Neural crest cell (in vitro differentiated cells): Measurements from ENCODE around the gene TEX54. TPM values are rescaled to one million over a fixed set of nuclear protein-coding genes. Genes with fewer than 3 reads are reported as not detected.
"Not testable (repeated sequence)": the region's sequence is repeated elsewhere in the genome, so short reads cannot be mapped to it uniquely, and the experiment has no call there.

ENCODE experiments used
- DNase-seq: peaks from one replicate; pipeline ENCODE4 v3.0.0; 2021; ENCODE audit warnings: low read depth, mixed read lengths, low spot score
- H3K27ac Mint-ChIP-seq: one replicate; pipeline ENCODE4 v1.8.0; 2021; ENCODE audit warnings: mild to moderate bottlenecking, mixed read lengths; ENCODE audit not compliant: unreplicated experiment
- H3K27me3 Mint-ChIP-seq: 2 replicates; pipeline ENCODE4 v1.8.0; 2021; ENCODE audit warnings: low read depth, mild to moderate bottlenecking, mixed read lengths
- H3K36me3 Mint-ChIP-seq: 2 replicates; pipeline ENCODE4 v1.8.0; 2021; ENCODE audit warnings: low read depth, mild to moderate bottlenecking, mixed read lengths
- H3K4me1 Mint-ChIP-seq: 2 replicates; pipeline ENCODE4 v1.8.0; 2021; ENCODE audit warnings: mixed read lengths
- H3K4me3 Mint-ChIP-seq: one replicate; pipeline ENCODE4 v1.8.0; 2021; ENCODE audit warnings: mild to moderate bottlenecking, mixed read lengths
- H3K9me3 Mint-ChIP-seq: 2 replicates; pipeline ENCODE4 v1.8.0; 2021; ENCODE audit warnings: mixed read lengths
- total RNA-seq: library from RNA; stranded (reverse); gene quantifications from 2 replicates; pipeline ENCODE4 v1.2.1, GENCODE V29; 2021
- TF ChIP-seq, protein P1 (sequence below): fragments of 200-600 bp; sonication (generic); conservative IDR thresholded peaks from 2 replicates; pipeline ENCODE4 v1.5.0; 2021; ENCODE audit warnings: antibody characterized with exemption, mild to moderate bottlenecking

Gene TEX54
- total RNA-seq, 1 donor from 2014 or later = not detected

DNA sequence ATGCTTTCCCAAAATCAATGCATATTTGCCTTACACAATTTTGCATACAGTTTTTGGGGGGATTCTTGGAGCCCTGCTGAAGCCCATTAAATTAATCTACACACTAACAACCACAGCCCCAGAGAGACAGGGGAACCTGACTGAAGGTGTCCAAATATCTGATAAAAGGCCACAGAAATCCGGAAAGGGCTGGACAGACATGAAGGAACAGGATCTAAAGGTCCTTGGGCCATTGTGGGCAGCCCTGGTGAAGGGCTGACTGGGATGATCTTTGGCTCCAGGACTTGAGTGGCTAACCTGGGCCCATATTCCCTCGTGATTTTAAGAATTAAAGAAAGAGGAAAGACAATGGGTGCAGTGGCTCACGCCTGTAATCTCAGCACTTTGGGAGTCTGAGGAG, 13.5 kb upstream of the TEX54 start:
- TF ChIP-seq, protein P1, sequence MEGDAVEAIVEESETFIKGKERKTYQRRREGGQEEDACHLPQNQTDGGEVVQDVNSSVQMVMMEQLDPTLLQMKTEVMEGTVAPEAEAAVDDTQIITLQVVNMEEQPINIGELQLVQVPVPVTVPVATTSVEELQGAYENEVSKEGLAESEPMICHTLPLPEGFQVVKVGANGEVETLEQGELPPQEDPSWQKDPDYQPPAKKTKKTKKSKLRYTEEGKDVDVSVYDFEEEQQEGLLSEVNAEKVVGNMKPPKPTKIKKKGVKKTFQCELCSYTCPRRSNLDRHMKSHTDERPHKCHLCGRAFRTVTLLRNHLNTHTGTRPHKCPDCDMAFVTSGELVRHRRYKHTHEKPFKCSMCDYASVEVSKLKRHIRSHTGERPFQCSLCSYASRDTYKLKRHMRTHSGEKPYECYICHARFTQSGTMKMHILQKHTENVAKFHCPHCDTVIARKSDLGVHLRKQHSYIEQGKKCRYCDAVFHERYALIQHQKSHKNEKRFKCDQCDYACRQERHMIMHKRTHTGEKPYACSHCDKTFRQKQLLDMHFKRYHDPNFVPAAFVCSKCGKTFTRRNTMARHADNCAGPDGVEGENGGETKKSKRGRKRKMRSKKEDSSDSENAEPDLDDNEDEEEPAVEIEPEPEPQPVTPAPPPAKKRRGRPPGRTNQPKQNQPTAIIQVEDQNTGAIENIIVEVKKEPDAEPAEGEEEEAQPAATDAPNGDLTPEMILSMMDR = no peak
- no peak for DNase-seq
- no peak overlapping the region for H3K27ac Mint-ChIP-seq
- H3K9me3 Mint-ChIP-seq = peaks cover 3% of the 10 kb centered on the region
- peaks cover 20% of the 10 kb centered on the region for H3K27me3 Mint-ChIP-seq
- peaks cover 10% of the 10 kb centered on the region for H3K4me1 Mint-ChIP-seq
- no peaks in the 10 kb centered on the region for H3K36me3 Mint-ChIP-seq
- peak overlapping the region; percentile 8 for H3K4me3 Mint-ChIP-seq

DNA sequence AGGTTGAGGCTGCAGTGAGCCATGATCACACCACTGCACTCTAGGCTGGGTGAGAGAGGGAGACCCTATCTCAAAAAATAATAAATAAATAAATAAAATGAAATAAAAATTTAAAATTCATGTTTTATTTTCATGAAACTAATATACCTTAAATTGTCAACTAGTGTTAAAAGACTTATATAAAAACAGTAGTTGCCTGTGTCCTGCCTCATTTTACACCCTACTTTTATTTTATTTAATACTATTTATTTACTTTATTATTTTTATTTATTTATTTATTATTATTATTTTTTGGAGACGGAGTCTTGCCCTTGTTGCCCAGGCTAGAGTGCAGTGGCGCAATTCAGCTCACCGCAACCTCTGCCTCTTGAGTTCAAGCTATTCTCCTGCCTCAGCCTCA, 11.5 kb upstream of the TEX54 start:
- no peaks in the 10 kb centered on the region for H3K36me3 Mint-ChIP-seq

DNA sequence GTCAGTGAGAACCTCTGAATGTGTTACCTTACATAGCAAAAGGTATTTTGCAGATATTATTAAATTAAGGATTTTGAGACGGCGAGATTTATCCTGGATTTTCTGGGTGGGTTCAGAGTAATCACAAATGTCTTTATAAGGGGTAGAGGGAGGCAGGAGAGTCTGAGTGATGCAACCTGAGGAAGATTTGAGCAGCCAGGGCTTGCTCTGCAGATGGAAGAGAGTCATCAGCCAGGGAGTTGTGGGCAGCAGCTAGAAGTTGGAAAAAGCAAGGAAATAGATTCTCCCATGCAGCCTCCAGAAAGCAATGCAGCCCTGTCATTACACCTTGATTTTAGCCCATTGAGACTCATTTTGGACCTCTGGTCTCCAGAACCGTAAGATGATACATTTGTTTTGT, 10.8 kb upstream of the TEX54 start:
- Mint-ChIP-seq H3K4me1 (peaks cover 23% of the 10 kb centered on the region), H3K36me3 (no peaks in the 10 kb centered on the region), H3K4me3 (peak overlapping the region; percentile 8), H3K27me3 (peaks cover 16% of the 10 kb centered on the region), H3K27ac (no peak overlapping the region), H3K9me3 (peaks cover 3% of the 10 kb centered on the region)
- TF ChIP-seq, protein P1 = no peak
- DNase-seq = no peak

More for the DNA sequence above, 11.5 kb upstream of the TEX54 start:
- Mint-ChIP-seq H3K4me3 (no peak overlapping the region), H3K9me3 (peaks cover 3% of the 10 kb centered on the region), H3K27me3 (peaks cover 16% of the 10 kb centered on the region), H3K27ac (no peak overlapping the region), H3K4me1 (peaks cover 21% of the 10 kb centered on the region)
- TF ChIP-seq, protein P1 = no peak
- DNase-seq = no peak

DNA sequence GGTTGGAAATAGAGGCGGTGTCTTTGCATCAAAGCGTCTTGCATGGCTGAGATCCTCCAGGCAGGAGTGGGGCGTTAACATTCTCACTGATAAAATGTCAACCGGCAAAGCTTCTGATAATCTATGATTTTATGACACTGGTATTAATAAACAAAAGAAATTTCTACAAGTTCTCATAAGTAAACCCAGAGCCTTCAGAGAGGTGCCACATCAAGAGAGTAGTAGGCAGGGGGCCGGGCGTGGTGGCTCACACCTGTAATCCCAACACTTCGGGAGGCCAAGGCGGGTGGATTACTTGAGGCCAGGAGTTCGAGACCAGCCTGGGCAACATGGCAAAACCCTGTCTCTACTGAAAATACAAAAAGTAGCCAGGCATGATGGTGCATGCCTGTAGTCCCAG, 10.2 kb upstream of the TEX54 start:
- Mint-ChIP-seq H3K4me1 (peaks cover 23% of the 10 kb centered on the region), H3K27me3 (peaks cover 12% of the 10 kb centered on the region)
- DNase-seq, H3K9me3 Mint-ChIP-seq, H3K36me3 Mint-ChIP-seq, H3K27ac Mint-ChIP-seq, H3K4me3 Mint-ChIP-seq: not testable (repeated sequence)

DNA sequence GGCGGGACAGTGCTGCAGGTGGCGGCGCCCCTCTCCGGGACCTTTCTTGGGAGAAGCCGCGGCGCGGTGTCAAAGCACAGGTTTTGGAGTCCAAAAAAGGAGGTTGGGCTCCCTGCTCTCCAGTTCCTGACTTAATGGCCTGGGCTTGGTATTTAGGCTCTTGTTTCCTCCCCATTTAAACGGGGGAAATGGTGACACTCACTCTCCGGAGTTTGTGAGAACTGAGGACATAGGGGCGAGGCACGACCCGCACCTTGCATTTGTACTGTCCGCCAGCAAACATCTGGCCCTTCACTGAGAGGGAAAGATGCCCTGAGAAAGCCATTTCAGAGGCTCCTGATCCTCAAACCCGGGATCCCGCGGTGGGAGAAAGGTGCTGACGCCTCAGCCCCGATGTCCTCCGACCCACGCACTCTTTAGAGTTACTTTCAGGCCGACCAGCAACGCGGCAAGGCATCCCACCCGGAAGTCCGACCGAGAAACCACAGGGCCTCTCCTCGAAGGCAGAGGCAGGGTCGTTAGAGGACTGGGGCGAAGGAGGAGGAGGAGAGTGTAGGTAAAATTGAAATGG, 9.6 kb upstream of the TEX54 start:
- Mint-ChIP-seq H3K4me1 (peaks cover 27% of the 10 kb centered on the region), H3K27me3 (peaks cover 9% of the 10 kb centered on the region), H3K4me3 (no peak overlapping the region), H3K36me3 (no peaks in the 10 kb centered on the region), H3K9me3 (no peaks in the 10 kb centered on the region), H3K27ac (no peak overlapping the region)
- no peak for DNase-seq
- TF ChIP-seq, protein P1 = no peak

DNA sequence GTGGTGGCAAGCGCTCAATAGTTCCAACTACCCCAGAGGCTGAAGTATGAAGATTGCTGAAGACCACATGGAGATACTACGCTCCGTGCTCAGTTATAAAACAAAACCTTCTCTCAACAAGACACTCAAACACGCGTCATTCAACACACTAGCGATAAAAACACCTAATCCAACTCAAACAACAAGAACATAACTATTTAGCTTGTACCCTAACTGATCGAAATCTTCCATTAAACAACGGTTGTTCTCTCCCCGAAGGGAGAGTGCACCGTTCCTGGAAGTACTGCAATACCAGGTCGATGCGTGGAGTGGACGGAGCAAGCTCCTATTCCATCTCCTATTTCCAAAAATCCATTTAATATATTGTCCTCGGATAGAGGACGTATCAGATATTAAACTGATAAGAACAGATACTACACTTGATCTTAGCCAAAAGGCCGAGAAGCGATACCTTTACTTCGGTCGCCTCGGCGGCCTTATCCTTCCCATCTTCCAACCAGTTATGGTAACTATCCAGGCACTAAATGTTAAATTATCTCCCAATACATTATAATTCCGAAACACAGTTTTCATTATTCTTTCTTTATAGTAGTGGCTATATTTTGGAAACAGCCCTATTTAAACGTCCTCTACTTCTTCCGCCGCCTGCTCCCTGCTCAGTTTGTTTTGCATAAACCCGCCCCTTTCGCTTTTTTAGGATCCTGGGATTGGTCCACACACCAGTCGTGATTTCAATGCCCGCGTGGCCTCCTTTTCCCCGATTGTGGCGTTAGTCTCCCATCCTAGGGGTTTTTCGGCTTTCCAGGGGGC, 8.9 kb upstream of the TEX54 start:
- TF ChIP-seq, protein P1 = no peak
- Mint-ChIP-seq H3K9me3 (no peaks in the 10 kb centered on the region), H3K27ac (no peak overlapping the region), H3K4me1 (peaks cover 27% of the 10 kb centered on the region), H3K27me3 (peaks cover 6% of the 10 kb centered on the region), H3K36me3 (no peaks in the 10 kb centered on the region), H3K4me3 (no peak overlapping the region)
- peak; percentile 79 for DNase-seq

DNA sequence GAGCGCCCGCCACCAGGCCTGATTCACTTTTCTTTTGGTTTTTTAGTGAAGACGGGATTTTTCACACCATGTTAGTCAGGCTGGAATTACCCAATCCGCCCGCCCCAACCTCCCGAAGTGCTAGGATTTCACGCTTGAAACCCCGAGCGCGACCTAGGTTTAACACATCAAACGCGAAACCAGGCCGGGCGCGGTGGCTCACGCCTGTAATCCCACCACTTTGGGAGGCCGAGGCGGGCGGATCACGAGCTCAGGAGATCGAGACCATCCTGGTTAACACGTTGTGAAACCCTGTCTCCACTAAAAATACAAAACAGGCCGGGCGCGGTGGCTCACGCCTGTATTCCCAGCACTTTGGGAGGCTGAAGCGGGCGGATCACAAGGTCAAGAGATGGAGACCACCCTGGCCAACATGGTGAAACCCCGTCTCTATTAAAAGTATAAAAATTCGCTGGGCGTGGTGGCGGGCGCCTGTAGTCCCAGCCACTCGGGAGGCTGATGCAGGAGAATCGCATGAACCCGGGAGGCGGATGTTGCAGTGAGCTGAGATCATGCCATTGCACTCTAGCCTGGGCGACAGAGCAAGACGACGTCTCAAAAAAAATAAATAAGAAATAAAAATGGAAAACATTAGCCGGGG, 8.2 kb upstream of the TEX54 start:
- H3K27ac Mint-ChIP-seq, H3K9me3 Mint-ChIP-seq, H3K27me3 Mint-ChIP-seq, H3K4me3 Mint-ChIP-seq, H3K36me3 Mint-ChIP-seq: not testable (repeated sequence)
- peak; percentile 63 for DNase-seq
- H3K4me1 Mint-ChIP-seq = peaks cover 27% of the 10 kb centered on the region
